GM18519 (cell line): Measurements from ENCODE around the gene GPATCH1.
"Not testable (repeated sequence)": the region's sequence is repeated elsewhere in the genome, so short reads cannot be mapped to it uniquely, and the experiment has no call there.

ENCODE experiments used
- ATAC-seq: cut with Tn5 transposase; IDR thresholded peaks from one replicate; pipeline ENCODE4 v1.9.1; 2021; ENCODE audit warnings: mild to moderate bottlenecking, moderate library complexity; ENCODE audit not compliant: unreplicated experiment, low FRiP score

Gene GPATCH1, protein sequence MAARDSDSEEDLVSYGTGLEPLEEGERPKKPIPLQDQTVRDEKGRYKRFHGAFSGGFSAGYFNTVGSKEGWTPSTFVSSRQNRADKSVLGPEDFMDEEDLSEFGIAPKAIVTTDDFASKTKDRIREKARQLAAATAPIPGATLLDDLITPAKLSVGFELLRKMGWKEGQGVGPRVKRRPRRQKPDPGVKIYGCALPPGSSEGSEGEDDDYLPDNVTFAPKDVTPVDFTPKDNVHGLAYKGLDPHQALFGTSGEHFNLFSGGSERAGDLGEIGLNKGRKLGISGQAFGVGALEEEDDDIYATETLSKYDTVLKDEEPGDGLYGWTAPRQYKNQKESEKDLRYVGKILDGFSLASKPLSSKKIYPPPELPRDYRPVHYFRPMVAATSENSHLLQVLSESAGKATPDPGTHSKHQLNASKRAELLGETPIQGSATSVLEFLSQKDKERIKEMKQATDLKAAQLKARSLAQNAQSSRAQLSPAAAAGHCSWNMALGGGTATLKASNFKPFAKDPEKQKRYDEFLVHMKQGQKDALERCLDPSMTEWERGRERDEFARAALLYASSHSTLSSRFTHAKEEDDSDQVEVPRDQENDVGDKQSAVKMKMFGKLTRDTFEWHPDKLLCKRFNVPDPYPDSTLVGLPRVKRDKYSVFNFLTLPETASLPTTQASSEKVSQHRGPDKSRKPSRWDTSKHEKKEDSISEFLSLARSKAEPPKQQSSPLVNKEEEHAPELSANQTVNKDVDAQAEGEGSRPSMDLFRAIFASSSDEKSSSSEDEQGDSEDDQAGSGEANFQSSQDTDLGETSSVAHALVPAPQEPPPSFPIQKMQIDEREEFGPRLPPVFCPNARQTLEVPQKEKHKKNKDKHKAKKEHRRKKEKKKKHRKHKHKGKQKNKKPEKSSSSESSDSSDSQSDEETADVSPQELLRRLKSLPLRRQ

GRCh38 chr19:33080761-33081681 is at the start of gene GPATCH1:
Gene GPATCH1, plus strand, starts transcription at chr19:33081181. Its CDS starts 13 bp downstream, at chr19:33081194.
- ATAC-seq: peak; percentile 67

DNA sequence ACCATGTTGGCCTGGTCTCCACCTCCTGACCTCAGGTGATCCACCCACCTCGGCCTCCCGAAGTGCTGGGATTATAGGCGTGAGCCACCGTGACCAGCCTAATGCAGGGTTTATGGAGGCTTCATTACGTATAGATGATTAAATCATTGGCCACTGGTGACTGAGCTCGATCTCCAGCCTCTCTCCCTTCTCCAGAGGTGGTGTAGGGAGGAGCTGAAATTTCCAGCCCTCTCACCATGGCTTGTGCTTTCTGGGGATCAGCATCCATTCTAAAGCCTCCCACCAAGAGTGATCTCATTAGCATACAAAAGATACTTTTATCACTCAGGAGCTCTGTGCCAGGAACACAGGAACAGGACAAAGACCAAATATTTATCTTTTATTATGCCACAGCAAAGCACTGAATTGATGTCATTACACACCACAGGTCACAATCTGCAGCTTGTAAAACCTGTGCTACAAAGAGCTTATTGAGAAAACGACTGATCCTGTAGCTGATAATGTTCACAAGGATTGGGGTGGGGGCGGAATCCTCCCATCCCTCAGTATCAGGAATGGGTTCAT is 48.7 kb upstream of the GPATCH1 start:
- no peak for ATAC-seq

DNA sequence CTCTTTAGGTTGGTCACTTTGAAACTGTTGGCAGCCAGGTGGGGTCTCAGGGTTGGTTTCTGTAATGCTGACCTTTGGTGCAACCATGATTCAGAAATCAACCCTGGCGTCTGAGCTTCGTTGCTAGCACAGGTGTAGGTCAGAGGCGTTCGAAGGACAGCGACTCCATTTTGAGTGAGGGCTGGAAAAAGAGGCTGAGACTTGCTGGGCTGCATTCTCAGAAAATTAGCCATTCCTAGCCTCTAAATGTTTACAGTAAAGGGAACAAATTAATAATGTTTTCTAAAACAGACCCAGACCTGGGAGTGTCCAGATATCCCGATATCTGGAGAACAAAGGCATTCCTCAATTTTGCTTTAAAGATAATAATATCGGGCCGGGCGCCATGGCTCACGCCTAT is 45.5 kb upstream of the GPATCH1 start:
- no peak for ATAC-seq

DNA sequence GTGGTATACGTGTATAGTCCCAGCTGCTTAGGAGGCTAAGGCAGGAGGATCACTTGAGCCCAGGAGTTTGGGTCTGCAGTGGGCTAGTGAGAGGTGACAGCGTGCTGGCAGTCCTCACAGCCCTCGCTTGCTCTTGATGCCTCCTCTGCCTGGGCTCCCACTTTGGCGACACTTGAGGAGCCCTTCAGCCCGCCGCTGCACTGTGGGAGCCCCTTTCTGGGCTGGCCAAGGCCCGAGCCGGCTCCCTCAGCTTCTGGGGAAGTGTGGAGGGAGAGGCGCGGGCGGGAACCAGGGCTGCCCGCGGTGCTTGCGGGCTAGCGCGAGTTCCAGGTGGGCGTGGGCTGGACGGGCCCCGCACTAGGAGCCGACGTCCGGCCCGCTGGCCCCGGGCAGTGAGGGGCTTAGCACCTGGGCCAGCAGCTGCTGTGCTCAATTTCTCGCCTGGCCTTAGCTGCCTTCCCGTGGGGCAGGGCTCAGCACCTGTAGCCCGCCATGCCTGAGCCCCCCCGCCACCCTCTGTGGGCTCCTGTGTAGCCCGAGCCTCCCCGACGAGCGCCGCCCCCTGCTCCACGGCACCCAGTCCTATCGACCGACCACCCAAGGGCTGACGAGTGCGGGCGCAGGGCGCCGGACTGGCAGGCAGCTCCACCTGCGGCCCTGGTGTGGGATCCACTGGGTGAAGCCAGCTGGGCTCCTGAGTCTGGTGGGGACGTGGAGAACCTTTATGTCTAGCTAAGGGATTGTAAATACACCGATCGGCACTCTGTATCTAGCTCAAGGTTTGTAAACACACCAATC is 44.4 kb upstream of the GPATCH1 start:
- ATAC-seq: not testable (repeated sequence)

GRCh38 chr19:33037168-33038025 is 43.6 kb upstream of the GPATCH1 start:
- not testable (repeated sequence) for ATAC-seq

GRCh38 chr19:33039108-33039599 is 41.8 kb upstream of the GPATCH1 start:
- no peak for ATAC-seq

DNA sequence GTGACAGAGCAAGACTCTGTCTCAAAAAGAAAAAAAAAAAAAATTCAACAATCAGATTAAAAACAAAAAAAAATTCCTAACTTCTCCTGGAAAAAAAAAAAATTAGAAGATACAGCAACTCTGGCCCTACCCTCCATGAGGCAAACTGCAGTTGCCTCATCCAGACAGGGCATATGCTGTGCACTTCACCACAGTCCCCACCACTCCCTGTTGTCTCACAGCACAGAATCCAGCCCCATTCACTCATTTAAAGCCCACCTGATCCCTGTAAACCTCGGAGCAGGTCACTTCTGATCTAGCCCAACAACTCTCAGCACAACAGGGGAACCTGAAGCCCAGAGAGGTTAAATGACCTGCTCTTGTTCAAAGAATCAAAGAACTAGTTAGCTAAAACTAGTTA is 41.2 kb upstream of the GPATCH1 start:
- no peak for ATAC-seq

DNA sequence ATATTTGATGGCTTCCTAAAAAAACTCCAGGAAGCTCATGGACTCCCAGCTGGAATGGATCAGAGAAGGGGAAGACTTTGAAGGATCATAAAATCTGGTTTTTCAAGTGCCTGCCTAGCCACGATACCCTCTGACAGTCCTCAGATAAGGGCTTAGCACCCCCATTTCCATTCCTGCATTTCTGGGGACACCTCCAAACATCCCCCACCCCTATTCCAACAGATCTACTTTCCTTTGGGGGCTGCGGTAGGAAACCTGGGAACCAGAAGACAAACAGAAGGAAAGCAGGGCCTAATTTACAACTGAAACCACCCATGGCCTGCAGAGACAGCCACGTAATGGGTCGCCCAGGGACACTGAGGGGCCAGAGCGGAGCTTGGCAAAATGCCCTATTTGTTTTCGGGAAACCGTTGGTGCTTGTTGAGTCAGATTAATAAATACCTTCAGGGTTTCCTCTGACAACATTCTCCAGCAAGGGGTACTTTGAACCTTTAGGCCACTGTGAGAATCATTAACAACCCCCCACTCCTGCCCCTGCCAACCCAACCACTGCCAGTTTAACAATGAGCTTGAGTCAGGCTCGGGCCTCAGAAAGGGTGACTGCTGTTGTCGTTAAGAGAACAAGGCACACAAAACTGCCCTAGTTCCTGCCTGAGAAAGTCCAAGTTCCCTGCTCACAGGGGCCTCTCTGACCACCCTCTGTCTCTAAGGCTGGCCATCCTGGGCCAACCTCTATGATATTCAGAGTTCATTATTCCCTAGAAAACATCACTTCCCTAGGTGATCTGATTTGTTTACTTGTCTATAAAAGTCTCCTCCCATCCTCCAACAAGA is 39.8 kb upstream of the GPATCH1 start:
- no peak for ATAC-seq

- ATAC-seq: not testable (repeated sequence)
Observed at GRCh38 chr19:33041828-33042160, 39.2 kb upstream of the GPATCH1 start.

DNA sequence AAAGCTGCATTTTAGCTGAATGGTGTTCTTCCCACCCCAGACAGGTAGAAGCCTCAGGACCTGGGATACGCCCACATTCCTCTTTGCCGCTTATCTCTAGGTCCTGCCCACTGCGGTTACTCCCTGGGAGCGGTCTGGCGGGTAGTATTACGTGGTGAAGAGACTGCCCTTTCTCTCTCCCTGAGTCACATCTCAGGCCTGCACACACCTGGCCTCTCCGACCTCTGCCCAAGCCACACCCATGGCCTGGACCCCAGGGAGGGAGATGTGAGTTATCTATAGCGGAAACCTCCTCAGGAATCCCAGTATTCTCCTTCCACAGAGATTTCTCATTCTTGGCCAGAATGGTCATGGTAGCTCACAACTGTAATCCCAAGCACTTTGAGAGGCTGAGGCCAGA is 33.6 kb upstream of the GPATCH1 start:
- no peak for ATAC-seq

DNA sequence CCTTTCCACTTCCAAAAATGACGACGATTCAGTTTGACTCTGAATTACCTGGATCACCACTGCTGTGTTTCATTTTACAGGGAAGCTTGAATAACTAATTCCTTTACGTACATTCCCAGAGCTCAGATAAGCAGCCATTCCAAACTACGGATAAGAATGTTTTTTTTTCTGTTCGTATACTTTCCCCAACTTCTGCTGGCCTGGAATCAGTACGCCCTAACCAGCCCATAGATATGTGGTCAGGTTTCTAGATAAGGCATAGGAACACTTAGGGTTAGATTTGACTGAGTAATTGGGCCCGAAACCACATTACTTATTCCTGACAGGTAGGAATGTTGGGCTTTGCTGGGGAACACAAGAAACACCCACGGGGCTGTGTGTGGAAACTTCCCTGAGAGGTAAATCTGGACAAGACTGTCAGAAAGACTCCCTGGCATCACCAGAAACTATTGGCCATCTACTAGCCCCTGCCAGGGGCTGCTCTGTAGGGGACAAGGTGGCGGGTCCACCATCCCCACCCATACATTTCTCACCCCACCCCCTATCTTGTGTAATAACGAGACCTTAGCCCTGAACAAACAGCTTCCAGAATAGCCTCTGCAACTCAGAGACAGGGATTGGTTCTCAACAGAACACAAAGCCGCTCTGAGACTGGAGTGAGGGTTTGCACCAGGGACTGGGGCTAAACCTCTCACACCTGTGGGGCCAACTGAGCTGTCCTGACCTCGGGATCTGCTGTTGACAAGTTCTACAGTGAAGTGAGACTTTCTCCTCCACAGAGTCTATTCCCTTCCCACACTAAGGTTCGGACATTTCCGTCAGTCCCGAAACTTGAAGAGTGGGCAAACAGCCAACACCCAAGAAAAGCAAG is 31.9 kb upstream of the GPATCH1 start:
- ATAC-seq: no peak

GRCh38 chr19:33050110-33050509 is 30.9 kb upstream of the GPATCH1 start:
- ATAC-seq: no peak

DNA sequence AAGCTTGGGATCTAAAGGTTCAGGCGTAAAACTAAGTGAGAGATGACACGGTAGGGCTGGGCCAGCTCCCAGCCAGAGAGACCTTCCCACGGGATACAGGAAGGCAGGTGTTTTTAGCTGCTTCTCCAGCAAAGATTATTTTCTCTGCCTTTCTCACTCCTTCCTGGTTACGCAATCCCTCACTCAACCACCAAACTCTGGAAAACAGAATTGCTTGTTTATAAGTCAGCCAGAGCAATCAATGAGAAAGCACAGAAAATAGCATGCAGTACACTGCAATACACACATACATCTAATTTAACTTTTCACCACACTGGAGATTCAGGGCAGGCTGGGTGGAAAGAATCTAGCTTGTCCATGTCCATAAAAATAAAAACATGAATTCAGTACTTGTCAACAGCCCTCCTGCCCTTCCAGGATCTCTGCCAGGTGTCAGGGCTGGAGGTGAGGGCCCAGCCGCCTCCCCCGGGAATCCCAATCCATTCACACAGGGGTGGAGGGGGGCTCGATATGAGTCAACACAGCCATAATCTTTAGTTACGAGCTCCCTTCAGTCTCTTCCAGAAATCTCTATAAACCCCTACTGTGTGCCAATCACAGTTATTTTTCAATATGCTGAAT is 28.5 kb upstream of the GPATCH1 start:
- no peak for ATAC-seq

DNA sequence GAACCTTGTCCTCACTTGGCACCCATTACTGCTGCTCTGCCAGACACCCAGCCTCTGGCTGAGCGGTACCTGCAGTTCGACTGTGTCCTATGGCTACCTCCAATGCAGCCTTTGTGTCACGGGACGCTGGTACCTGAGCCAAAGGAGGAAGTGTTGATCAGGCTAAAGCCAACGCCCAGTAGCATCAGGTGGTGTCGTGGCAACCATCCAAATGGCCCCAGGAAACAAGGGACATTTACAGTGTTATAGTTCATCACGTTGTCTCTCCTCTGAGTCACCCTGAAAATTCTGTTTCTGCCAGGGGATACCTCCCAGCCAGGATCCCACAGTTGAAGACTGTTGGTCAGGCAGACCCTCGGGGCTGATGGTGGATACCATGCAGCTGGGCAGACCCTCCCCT is 26.4 kb upstream of the GPATCH1 start:
- ATAC-seq: no peak

DNA sequence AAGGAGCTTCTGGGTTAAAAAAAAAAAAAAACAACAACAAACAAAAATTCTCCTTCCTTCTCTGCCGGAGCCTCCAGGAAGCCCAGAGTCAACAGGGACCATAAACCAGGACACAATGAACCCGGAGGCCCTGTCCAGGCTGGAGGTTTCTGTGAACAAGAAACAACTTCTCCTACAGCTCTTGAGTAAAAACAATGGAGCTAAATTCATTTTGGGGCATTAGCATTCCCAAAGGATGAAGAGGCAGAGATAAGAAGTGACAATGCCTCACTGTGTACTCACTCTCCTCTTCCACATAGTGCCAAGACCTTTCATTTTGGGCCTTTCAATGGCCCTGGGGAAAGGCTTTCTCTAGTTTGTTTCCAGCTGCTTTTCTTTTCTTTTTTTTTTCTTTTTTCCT is 25.3 kb upstream of the GPATCH1 start:
- no peak for ATAC-seq

- no peak for ATAC-seq
Observed at GRCh38 chr19:33060586-33060985, 20.4 kb upstream of the GPATCH1 start.
